GM23248 (cell line): ENCODE measurements around the gene EVI5L. TPM values are rescaled to one million over a fixed set of nuclear protein-coding genes. Genes with fewer than 3 reads are reported as not detected.
A peak's percentile ranks its signal among the peaks of the same experiment; 100 is the strongest.
"Not testable (repeated sequence)": the region's sequence is repeated elsewhere in the genome, so short reads cannot be mapped to it uniquely, and the experiment has no call there.

Experiments
- DNase-seq: peaks from one replicate; pipeline ENCODE4 v3.0.0-alpha.2; 2015
- H2AFZ ChIP-seq: fragments of 200-600 bp; sonication (generic); 2 replicates; pipeline ENCODE4 v1.6.1; 2016; ENCODE audit warnings: antibody characterized with exemption
- H3F3A ChIP-seq: fragments of 200-600 bp; sonication (generic); 2 replicates; pipeline ENCODE4 v1.6.1; 2016; ENCODE audit warnings: mild to moderate bottlenecking, antibody characterized with exemption, mixed run types; ENCODE audit not compliant: insufficient read depth
- H3K27ac ChIP-seq: fragments of 200-600 bp; sonication (generic); 2 replicates; pipeline ENCODE4 v1.5.1; 2016; ENCODE audit warnings: mild to moderate bottlenecking
- H3K27me3 ChIP-seq: fragments of 200-600 bp; sonication (generic); replicated peaks from 2 replicates; pipeline ENCODE4 v1.6.1; 2016; ENCODE audit warnings: mild to moderate bottlenecking; ENCODE audit not compliant: insufficient read depth
- H3K36me3 ChIP-seq: fragments of 200-600 bp; sonication (generic); 2 replicates; pipeline ENCODE4 v1.6.1; 2016; ENCODE audit warnings: low read depth, mild to moderate bottlenecking
- H3K4me1 ChIP-seq: fragments of 200-600 bp; sonication (generic); 2 replicates; pipeline ENCODE4 v1.6.1; 2016; ENCODE audit warnings: mild to moderate bottlenecking; ENCODE audit not compliant: insufficient read depth
- H3K4me2 ChIP-seq: fragments of 200-600 bp; sonication (generic); one replicate; pipeline ENCODE4 v1.6.1; 2016; ENCODE audit warnings: mild to moderate bottlenecking; ENCODE audit not compliant: unreplicated experiment
- H3K4me3 ChIP-seq: fragments of 200-600 bp; sonication (generic); 2 replicates; pipeline ENCODE4 v1.5.1; 2016; ENCODE audit warnings: mild to moderate bottlenecking
- H3K79me2 ChIP-seq: fragments of 200-600 bp; sonication (generic); 2 replicates; pipeline ENCODE4 v1.6.1; 2016; ENCODE audit warnings: mild to moderate bottlenecking; ENCODE audit not compliant: insufficient read depth
- H3K9ac ChIP-seq: fragments of 200-600 bp; sonication (generic); 2 replicates; pipeline ENCODE4 v1.6.1; 2016; ENCODE audit warnings: mild to moderate bottlenecking
- H3K9me2 ChIP-seq: fragments of 200-600 bp; sonication (generic); 2 replicates; pipeline ENCODE4 v1.6.1; 2016; ENCODE audit warnings: mixed run types, mild to moderate bottlenecking, moderate library complexity; ENCODE audit not compliant: insufficient read depth
- H3K9me3 ChIP-seq: fragments of 200-600 bp; sonication (generic); one replicate; pipeline ENCODE4 v1.6.1; 2017; ENCODE audit warnings: low read depth
- H4K20me1 ChIP-seq: fragments of 200-600 bp; sonication (generic); 2 replicates; pipeline ENCODE4 v1.6.0; 2016; ENCODE audit not compliant: insufficient read depth
- EZH2 ChIP-seq: fragments of 200-600 bp; sonication (generic); IDR thresholded peaks from 2 replicates; pipeline ENCODE4 v1.6.1; 2018; ENCODE audit warnings: antibody characterized with exemption, mild to moderate bottlenecking; ENCODE audit not compliant: insufficient read depth, poor library complexity, severe bottlenecking
- EZH2phosphoT487 ChIP-seq: fragments of 200-600 bp; sonication (generic); IDR thresholded peaks from 2 replicates; pipeline ENCODE4 v1.6.1; 2018; ENCODE audit warnings: antibody characterized with exemption, moderate library complexity, mild to moderate bottlenecking, low read depth; ENCODE audit not compliant: insufficient read depth
- WGBS, 2 experiments: methylation state at CpG; one replicate each; pipeline ENCODE4 v1.1.6; 2015 to 2017; ENCODE audit warnings: low lambda C conversion rate in 2 of 2, low coverage in 1 of 2; ENCODE audit errors: missing lambda C conversion rate in 2 of 2; 5-methylcytosine and 5-hydroxymethylcytosine counted together
- in situ Hi-C: fragments of 300-500 bp; cut with MboI; formaldehyde crosslinking; loops from 2 replicates; pipeline ENCODE4 v1.15.0; 2020
- polyA plus RNA-seq: library from polyadenylated mRNA; unstranded; fragments of >200 nt; fragmentation: Nextera tagmentation; extraction: Ambion mirVana; gene quantifications from 2 replicates; pipeline ENCODE4 v1.2.1, GENCODE V29; 2016
- total RNA-seq: library from RNA; depleted of rRNA; stranded (reverse); fragments of >200 nt; shearing (Covaris generic); gene quantifications from 2 replicates; pipeline ENCODE4 v1.2.3, GENCODE V29; 2014

EVI5L gene
- total and polyA plus RNA-seq, 2 experiments from 2014 or later = 6.9 to 24.3 TPM

GRCh38 chr19:7885818-7886217, 55.8 kb downstream of the EVI5L start:
- no peak for DNase-seq
- Histone ChIP-seq H3K9me3 (no peaks in the 10 kb centered on the region), H3K4me2 (no peak overlapping the region), H3K4me1 (no peaks in the 10 kb centered on the region), H3K79me2 (no peaks in the 10 kb centered on the region), H4K20me1 (no peaks in the 10 kb centered on the region), H3K36me3 (no peaks in the 10 kb centered on the region), H3K9me2 (no peaks in the 10 kb centered on the region), H3K27ac (no peak overlapping the region), H3F3A (no peaks in the 10 kb centered on the region), H2AFZ (no peak overlapping the region), H3K9ac (no peak overlapping the region), H3K27me3 (no peaks in the 10 kb centered on the region), H3K4me3 (no peak overlapping the region)
- in situ Hi-C loops = no loop called here
- whole genome bisulfite sequencing, 2 experiments = 88 to 92% methylated on average over 8 of the region's 8 CpGs
- no peak for TF ChIP-seq EZH2phosphoT487
- TF ChIP-seq EZH2 = no peak

DNA sequence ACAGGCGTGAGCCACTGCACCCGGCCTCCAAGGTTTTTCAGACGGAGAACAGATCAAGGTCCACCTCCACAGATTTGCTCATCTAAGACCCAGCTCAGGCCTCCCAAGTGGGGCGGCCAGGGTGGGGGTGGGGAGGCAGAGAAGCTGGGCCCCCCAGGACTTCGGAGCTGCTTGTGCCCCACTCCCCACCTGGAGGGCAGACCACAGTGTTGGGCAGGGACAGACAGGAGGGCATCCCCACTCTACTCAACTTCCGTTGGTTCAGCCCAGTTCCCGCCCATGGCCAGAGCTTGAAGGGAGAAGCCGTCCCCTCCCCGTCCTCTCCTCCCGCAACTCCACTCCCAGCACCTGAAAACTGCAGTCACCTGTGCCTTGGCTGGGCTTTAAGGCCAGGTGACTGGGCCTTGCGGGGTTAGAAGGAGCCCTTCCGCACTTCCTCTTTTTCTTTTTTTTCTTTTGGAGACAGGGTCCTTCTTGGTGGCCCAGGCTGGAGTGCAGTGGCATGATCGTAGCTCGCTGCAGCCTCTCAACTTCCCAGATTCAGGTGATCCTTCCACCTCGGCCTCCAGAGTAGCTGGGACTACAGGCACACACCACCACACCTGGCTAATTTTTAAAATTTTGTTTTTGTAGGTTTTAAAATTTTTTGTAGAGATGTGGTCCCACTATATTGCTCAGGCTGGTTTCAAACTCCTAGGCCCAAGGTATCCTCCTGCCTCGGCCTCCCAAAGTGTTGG, 57.6 kb downstream of the EVI5L start:
- DNase-seq = no peak
- H3F3A ChIP-seq = no peaks in the 10 kb centered on the region
- no peak for TF ChIP-seq EZH2
- TF ChIP-seq EZH2phosphoT487 = no peak
- peak overlapping the region; percentile 88; the same call in 1 of the 2 replicates for H2AFZ ChIP-seq
- no peak overlapping the region for H3K27ac ChIP-seq
- no peaks in the 10 kb centered on the region for H3K27me3 ChIP-seq
- peak overlapping the region; percentile 93 for H3K4me2 ChIP-seq
- peak overlapping the region; percentile 93 for H3K9ac ChIP-seq
- in situ Hi-C loops = no loop called here
- H3K79me2 ChIP-seq = no peaks in the 10 kb centered on the region
- no peaks in the 10 kb centered on the region for H4K20me1 ChIP-seq
- 85 to 87% methylated on average over 14 to 16 of the region's 16 CpGs for WGBS, 2 experiments
- no peaks in the 10 kb centered on the region for H3K9me2 ChIP-seq
- no peaks in the 10 kb centered on the region for H3K36me3 ChIP-seq
- H3K9me3 ChIP-seq = no peaks in the 10 kb centered on the region
- H3K4me3 ChIP-seq = peak overlapping the region; percentile 88; the same call in 1 of the 2 replicates
- H3K4me1 ChIP-seq = no peaks in the 10 kb centered on the region

DNA sequence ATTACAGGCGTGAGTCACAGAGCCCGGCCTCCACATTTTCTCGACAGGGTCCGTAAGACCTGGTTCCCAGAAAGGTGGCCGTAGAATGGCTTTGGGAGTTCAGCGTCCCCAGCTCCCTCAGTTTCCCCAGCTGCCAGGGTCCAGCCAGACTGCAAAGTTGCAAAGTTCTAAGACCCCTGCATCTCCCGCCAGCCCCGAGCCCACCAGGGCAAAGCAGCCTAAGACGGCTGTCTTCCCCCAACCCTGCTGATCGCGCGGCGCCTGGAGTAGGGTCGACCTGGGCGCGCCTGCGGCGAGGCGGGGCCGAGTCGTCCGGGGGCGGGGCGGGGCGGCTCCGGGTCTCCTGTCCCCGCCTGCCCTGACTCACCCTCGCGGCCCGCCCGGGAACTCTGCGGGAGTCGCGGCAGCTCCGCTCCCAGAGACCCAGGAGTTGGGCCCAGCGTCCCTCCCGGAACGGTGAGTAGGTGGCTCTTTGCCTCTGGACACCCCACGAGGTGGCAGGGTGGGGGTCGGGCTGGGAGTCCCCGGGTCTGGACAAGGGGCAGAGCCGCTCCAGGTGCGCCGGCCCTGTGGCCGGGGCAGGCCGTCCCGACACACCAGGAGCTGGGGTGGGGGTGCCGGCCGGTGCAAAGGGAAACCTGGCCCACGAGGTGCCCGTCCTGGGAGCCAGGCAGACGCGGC, 58.3 kb downstream of the EVI5L start, which contains the start of gene LRRC8E:
TSS of gene LRRC8E (plus strand) at position 366 of the 681 bp plus-strand sequence. CDS start 7,094 bp downstream, outside the sequence.
- no peaks in the 10 kb centered on the region for H3K9me3 ChIP-seq
- TF ChIP-seq EZH2phosphoT487 (no peak), EZH2 (no peak)
- 4% methylated on average over 36 to 53 of the region's 53 CpGs for WGBS, 2 experiments
- no peaks in the 10 kb centered on the region for H3K27me3 ChIP-seq
- no peaks in the 10 kb centered on the region for H3K9me2 ChIP-seq
- peak within 1 kb of the TSS; percentile 93 for H3K9ac ChIP-seq
- H3K27ac ChIP-seq = no peak within 1 kb of the TSS
- no peaks in the 10 kb centered on the region for H3K36me3 ChIP-seq
- peak within 1 kb of the TSS; percentile 88 for H2AFZ ChIP-seq
- H3K79me2 ChIP-seq = no peaks in the 10 kb centered on the region
- H4K20me1 ChIP-seq = no peaks in the 10 kb centered on the region
- no peaks in the 10 kb centered on the region for H3K4me1 ChIP-seq
- H3F3A ChIP-seq = no peaks in the 10 kb centered on the region
- in situ Hi-C loops = no loop called here
- H3K4me3 ChIP-seq = peak within 1 kb of the TSS; percentile 88
- DNase-seq = peak; percentile 88
- peak within 1 kb of the TSS; percentile 93 for H3K4me2 ChIP-seq

- H3K4me2 ChIP-seq = peak overlapping the region; percentile 93
- no peaks in the 10 kb centered on the region for H3K4me1 ChIP-seq
- no peaks in the 10 kb centered on the region for H3K36me3 ChIP-seq
- no peaks in the 10 kb centered on the region for H3K27me3 ChIP-seq
- H3K9me2 ChIP-seq = no peaks in the 10 kb centered on the region
- no peak overlapping the region for H3K27ac ChIP-seq
- H4K20me1 ChIP-seq = no peaks in the 10 kb centered on the region
- in situ Hi-C loops = no loop called here
- H3K79me2 ChIP-seq = no peaks in the 10 kb centered on the region
- no peaks in the 10 kb centered on the region for H3K9me3 ChIP-seq
- whole genome bisulfite sequencing, 2 experiments = 64 to 65% methylated on average over 8 of the region's 8 CpGs
- DNase-seq = no peak
- H2AFZ ChIP-seq = peak overlapping the region; percentile 88
- TF ChIP-seq EZH2 (no peak), EZH2phosphoT487 (no peak)
- peak overlapping the region; percentile 93 for H3K9ac ChIP-seq
- H3K4me3 ChIP-seq = peak overlapping the region; percentile 88
- no peaks in the 10 kb centered on the region for H3F3A ChIP-seq
Observed at GRCh38 chr19:7888826-7889217, 58.8 kb downstream of the EVI5L start.

DNA sequence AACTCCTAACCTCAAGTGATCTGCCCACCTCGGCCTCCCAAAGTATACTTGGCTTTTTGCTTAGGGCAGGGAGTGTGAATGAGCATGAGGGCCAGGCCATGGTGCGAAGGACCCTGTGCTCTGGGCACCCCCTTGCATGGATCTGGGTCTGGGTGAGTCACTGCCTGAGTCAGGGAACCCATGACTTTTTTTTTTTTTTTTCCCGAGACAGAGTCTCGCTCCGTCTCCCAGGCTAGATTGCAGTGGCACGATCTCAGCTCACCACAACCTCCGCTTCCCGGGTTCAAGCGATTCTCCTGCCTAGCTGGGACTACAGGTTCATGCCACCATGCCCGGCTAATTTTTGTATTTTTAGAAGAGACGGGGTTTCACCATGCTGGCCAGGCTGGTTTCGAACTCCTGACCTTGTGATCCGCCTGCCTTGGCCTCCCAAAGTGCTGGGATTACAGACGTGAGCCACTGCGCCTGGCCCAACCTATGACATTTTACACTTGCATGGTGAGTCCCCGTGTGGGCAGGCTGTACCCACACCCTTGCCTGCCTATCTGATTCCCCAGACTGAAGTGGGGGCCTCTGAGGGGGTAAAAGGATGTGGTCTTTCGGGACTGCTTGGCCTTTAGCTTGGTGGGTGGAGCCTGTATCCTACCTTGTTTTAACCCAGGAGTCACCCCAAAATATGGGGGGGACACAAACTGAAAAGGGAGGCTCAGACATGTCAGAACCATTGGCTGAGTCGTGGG, 63.5 kb downstream of the EVI5L start:
- H3K36me3 ChIP-seq, H2AFZ ChIP-seq, H3K79me2 ChIP-seq, H3K4me1 ChIP-seq, H3K9me3 ChIP-seq, H3K9ac ChIP-seq, H3K4me3 ChIP-seq, H3K27ac ChIP-seq, in situ Hi-C loops, H4K20me1 ChIP-seq, H3K27me3 ChIP-seq, H3F3A ChIP-seq, H3K9me2 ChIP-seq, H3K4me2 ChIP-seq: not testable (repeated sequence)
- peak; percentile 63 for DNase-seq
- WGBS, 2 experiments = 78 to 80% methylated on average over 18 of the region's 18 CpGs
